ENCODE data around the gene SRP72. TPM values are rescaled to one million over a fixed set of nuclear protein-coding genes. Genes with fewer than 3 reads are reported as not detected.

The SRP72 gene
- polyA plus RNA-seq, 1 donor (not counting 4 experiments of a cell fraction or from before 2014, with no cell fraction given), result 126 TPM

DNA sequence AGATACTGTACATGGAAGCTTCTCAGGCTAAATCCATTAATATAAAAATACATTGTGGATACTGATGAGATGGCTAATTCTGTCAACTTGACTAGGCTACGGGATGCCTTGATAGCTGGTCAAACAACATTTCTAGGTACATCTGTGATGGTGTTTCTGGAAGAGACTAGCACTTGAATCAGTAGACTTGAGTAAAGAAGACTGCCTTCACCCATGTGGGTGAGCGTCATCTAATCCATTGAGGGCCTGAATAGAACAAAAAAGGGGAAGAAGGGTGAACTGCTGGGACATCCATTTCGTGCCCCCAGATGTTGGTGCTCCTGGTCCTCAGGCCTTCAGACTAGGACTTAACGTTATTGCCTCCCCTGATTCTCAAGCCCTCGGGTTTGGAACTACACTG lies 3.7 kb upstream of the SRP72 start:
- FAIRE-seq (no peak), DNase-seq (ENCODE audit: low read depth, low spot score) (no peak)
- Histone ChIP-seq H3K4me2 (ENCODE audit: control insufficient read depth, extremely low read depth, insufficient read depth, low read depth, low read length) (no peak overlapping the region), H3K9me1 (ENCODE audit: control insufficient read depth, extremely low read depth, insufficient read depth, low read length) (no peaks in the 10 kb centered on the region), H3K4me3 (ENCODE audit: control insufficient read depth in 2 of 3, extremely low read depth in 1 of 3, insufficient read depth in 2 of 3, low read depth in 1 of 3, low read length in 3 of 3) (no peak overlapping the region), H3K36me3 (ENCODE audit: control insufficient read depth in 2 of 2, extremely low read depth in 1 of 2, insufficient read depth in 2 of 2, low read length in 2 of 2) (peaks cover 4 to 14% of the 10 kb centered on the region in 2 experiments), H3K4me1 (ENCODE audit: control insufficient read depth, extremely low read depth, insufficient read depth, low read length) (peaks cover 17% of the 10 kb centered on the region), H4K20me1 (ENCODE audit: control insufficient read depth, extremely low read depth, insufficient read depth, low read length) (no peaks in the 10 kb centered on the region), H3K9me3 (ENCODE audit: control insufficient read depth, low read depth, low read length) (no peaks in the 10 kb centered on the region), H3K27ac (ENCODE audit: control insufficient read depth, insufficient read depth, low read length) (no peak overlapping the region), H2AFZ (ENCODE audit: control insufficient read depth, low read length) (no peak overlapping the region), H3K27me3 (ENCODE audit: control insufficient read depth, extremely low read depth, insufficient read depth, low read length) (no peaks in the 10 kb centered on the region), H3K79me2 (ENCODE audit: control insufficient read depth, insufficient read depth, low read length) (peaks cover 47% of the 10 kb centered on the region), H3K9ac (ENCODE audit: control insufficient read depth, extremely low read depth, insufficient read depth, low read length) (no peak overlapping the region)
- dilution Hi-C loops (cut with MboI; ENCODE audit: extremely low pct_ligation_motif_present, low sequenced_read_pairs), result no loop called here
- TF ChIP-seq, protein P1, sequence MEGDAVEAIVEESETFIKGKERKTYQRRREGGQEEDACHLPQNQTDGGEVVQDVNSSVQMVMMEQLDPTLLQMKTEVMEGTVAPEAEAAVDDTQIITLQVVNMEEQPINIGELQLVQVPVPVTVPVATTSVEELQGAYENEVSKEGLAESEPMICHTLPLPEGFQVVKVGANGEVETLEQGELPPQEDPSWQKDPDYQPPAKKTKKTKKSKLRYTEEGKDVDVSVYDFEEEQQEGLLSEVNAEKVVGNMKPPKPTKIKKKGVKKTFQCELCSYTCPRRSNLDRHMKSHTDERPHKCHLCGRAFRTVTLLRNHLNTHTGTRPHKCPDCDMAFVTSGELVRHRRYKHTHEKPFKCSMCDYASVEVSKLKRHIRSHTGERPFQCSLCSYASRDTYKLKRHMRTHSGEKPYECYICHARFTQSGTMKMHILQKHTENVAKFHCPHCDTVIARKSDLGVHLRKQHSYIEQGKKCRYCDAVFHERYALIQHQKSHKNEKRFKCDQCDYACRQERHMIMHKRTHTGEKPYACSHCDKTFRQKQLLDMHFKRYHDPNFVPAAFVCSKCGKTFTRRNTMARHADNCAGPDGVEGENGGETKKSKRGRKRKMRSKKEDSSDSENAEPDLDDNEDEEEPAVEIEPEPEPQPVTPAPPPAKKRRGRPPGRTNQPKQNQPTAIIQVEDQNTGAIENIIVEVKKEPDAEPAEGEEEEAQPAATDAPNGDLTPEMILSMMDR (optimal IDR thresholded peaks at IDR 0.05 in 1 of 3, IDR thresholded peaks at IDR 0.05 in 1 of 3, conservative IDR thresholded peaks at IDR 0.05 in 1 of 3; ENCODE audit: extremely low read depth in 1 of 3, insufficient read depth in 2 of 3, low read length in 3 of 3), result no peak
- no peak for TF ChIP-seq EZH2 (IDR thresholded peaks at IDR 0.05; ENCODE audit: low read length)

DNA sequence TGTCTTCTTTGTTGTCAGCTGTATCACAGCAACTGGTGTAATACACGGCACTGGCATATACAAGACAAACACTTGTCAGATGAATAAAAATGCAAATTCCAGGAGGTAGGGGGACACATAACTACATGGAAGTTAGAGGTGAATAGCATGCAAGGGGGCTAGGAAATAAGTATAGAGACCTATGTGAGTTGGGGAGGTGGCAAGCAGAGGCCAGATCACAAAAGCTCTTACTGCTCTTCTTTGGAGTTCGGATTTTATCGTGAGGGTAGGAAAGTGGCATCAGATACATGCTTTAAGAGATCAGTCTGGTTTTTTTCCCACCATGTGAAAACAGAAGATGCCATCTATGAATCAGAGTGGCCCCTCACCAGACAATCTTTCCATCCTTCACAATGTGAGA lies 2.8 kb upstream of the SRP72 start:
- Histone ChIP-seq H3K4me3 (ENCODE audit: control insufficient read depth in 2 of 3, extremely low read depth in 1 of 3, insufficient read depth in 2 of 3, low read depth in 1 of 3, low read length in 3 of 3) (peak overlapping the region in 1 of 3 experiments; percentile 5), H3K27me3 (ENCODE audit: control insufficient read depth, extremely low read depth, insufficient read depth, low read length) (no peaks in the 10 kb centered on the region), H2AFZ (ENCODE audit: control insufficient read depth, low read length) (no peak overlapping the region), H3K36me3 (ENCODE audit: control insufficient read depth in 2 of 2, extremely low read depth in 1 of 2, insufficient read depth in 2 of 2, low read length in 2 of 2) (peaks cover 4 to 10% of the 10 kb centered on the region in 2 experiments), H3K79me2 (ENCODE audit: control insufficient read depth, insufficient read depth, low read length) (peaks cover 56% of the 10 kb centered on the region), H3K9me3 (ENCODE audit: control insufficient read depth, low read depth, low read length) (no peaks in the 10 kb centered on the region), H3K9ac (ENCODE audit: control insufficient read depth, extremely low read depth, insufficient read depth, low read length) (no peak overlapping the region), H3K4me1 (ENCODE audit: control insufficient read depth, extremely low read depth, insufficient read depth, low read length) (peaks cover 20% of the 10 kb centered on the region), H3K4me2 (ENCODE audit: control insufficient read depth, extremely low read depth, insufficient read depth, low read depth, low read length) (peak overlapping the region; percentile 38), H3K27ac (ENCODE audit: control insufficient read depth, insufficient read depth, low read length) (no peak overlapping the region), H3K9me1 (ENCODE audit: control insufficient read depth, extremely low read depth, insufficient read depth, low read length) (no peaks in the 10 kb centered on the region), H4K20me1 (ENCODE audit: control insufficient read depth, extremely low read depth, insufficient read depth, low read length) (peaks cover 4% of the 10 kb centered on the region)
- FAIRE-seq (no peak), DNase-seq (ENCODE audit: low read depth, low spot score) (no peak)
- dilution Hi-C loops (cut with MboI; ENCODE audit: extremely low pct_ligation_motif_present, low sequenced_read_pairs), result no loop called here
- TF ChIP-seq, protein P1 (optimal IDR thresholded peaks at IDR 0.05 in 1 of 3, IDR thresholded peaks at IDR 0.05 in 1 of 3, conservative IDR thresholded peaks at IDR 0.05 in 1 of 3; ENCODE audit: extremely low read depth in 1 of 3, insufficient read depth in 2 of 3, low read length in 3 of 3), result no peak
- no peak for TF ChIP-seq EZH2 (IDR thresholded peaks at IDR 0.05; ENCODE audit: low read length)

All from keratinocyte (primary cell).